Ishikawa (cell line): ENCODE results near the gene C1QC.

Source experiments
- CREB1 ChIP-seq: IDR thresholded peaks from 2 replicates; pipeline ENCODE4 v1.6.1; 2012; ENCODE audit warnings: low read depth
- EGR1 ChIP-seq: IDR thresholded peaks from 2 replicates; pipeline ENCODE4 v1.6.1; 2012
- EP300 ChIP-seq: IDR thresholded peaks from 2 replicates; pipeline ENCODE4 v1.6.1; 2012; ENCODE audit warnings: borderline replicate concordance
- RAD21 ChIP-seq: IDR thresholded peaks from 2 replicates; pipeline ENCODE4 v1.6.1; 2012; ENCODE audit warnings: low read depth
- TAF1 ChIP-seq: IDR thresholded peaks from 2 replicates; pipeline ENCODE4 v1.6.1; 2012; ENCODE audit warnings: low read depth, mild to moderate bottlenecking
- TEAD4 ChIP-seq: IDR thresholded peaks from 2 replicates; pipeline ENCODE4 v1.6.1; 2012
- TF ChIP-seq, protein P1 (sequence below): IDR thresholded peaks from 2 replicates; pipeline ENCODE4 v1.6.1; 2012
- TF ChIP-seq, protein P2 (sequence below): IDR thresholded peaks from 2 replicates; pipeline ENCODE4 v1.6.1; 2012

DNA sequence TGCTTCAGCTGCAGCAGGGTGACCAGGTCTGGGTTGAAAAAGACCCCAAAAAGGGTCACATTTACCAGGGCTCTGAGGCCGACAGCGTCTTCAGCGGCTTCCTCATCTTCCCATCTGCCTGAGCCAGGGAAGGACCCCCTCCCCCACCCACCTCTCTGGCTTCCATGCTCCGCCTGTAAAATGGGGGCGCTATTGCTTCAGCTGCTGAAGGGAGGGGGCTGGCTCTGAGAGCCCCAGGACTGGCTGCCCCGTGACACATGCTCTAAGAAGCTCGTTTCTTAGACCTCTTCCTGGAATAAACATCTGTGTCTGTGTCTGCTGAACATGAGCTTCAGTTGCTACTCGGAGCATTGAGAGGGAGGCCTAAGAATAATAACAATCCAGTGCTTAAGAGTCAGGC lies 4.1 kb upstream of the C1QC start:
- TF ChIP-seq EP300: no peak
- no peak for TF ChIP-seq CREB1
- no peak for TF ChIP-seq EGR1
- TF ChIP-seq, protein P1, sequence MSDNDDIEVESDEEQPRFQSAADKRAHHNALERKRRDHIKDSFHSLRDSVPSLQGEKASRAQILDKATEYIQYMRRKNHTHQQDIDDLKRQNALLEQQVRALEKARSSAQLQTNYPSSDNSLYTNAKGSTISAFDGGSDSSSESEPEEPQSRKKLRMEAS: no peak
- no peak for TF ChIP-seq RAD21
- TF ChIP-seq TAF1: no peak
- TF ChIP-seq, protein P2, sequence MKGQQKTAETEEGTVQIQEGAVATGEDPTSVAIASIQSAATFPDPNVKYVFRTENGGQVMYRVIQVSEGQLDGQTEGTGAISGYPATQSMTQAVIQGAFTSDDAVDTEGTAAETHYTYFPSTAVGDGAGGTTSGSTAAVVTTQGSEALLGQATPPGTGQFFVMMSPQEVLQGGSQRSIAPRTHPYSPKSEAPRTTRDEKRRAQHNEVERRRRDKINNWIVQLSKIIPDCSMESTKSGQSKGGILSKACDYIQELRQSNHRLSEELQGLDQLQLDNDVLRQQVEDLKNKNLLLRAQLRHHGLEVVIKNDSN: no peak
- TF ChIP-seq TEAD4: no peak
